Keratinocyte (primary cell): ENCODE measurements around the gene MAP4K3. TPM values are rescaled to one million over a fixed set of nuclear protein-coding genes. Genes with fewer than 3 reads are reported as not detected.

Experiments used
- DNase-seq: peaks from one replicate; pipeline ENCODE4 v3.0.0-alpha.2; 2011; ENCODE audit warnings: low read depth, missing footprints, low spot score
- FAIRE-seq: peaks from 2 replicates; lab custom pipeline; 2011; peaks lifted over from hg19 to GRCh38; lab: Jason Lieb, UNC
- H2AFZ ChIP-seq: 2 replicates; pipeline ENCODE4 v1.6.0; 2012; ENCODE audit warnings: low read length, control low read depth, inconsistent platforms; ENCODE audit not compliant: control insufficient read depth
- H3K27ac ChIP-seq: 2 replicates; pipeline ENCODE4 v1.5.1; 2011; ENCODE audit warnings: low read length; ENCODE audit not compliant: control insufficient read depth, insufficient read depth
- H3K27me3 ChIP-seq: 3 replicates; pipeline ENCODE4 v1.6.0; 2011; ENCODE audit warnings: low read length; ENCODE audit not compliant: control insufficient read depth, insufficient read depth; ENCODE audit errors: extremely low read depth
- H3K36me3 ChIP-seq, 2 experiments: 2 replicates in 1 of 2; 3 replicates in 1 of 2; pipeline ENCODE4 v1.5.1; 2011; ENCODE audit warnings: low read length in 2 of 2, mild to moderate bottlenecking in 1 of 2; ENCODE audit not compliant: control insufficient read depth in 2 of 2, insufficient read depth in 2 of 2; ENCODE audit errors: extremely low read depth in 1 of 2
- H3K4me1 ChIP-seq: 3 replicates; pipeline ENCODE4 v1.5.1; 2011; ENCODE audit warnings: low read length; ENCODE audit not compliant: control insufficient read depth, insufficient read depth; ENCODE audit errors: extremely low read depth
- H3K4me2 ChIP-seq: 3 replicates; pipeline ENCODE4 v1.6.0; 2011; ENCODE audit warnings: low read depth, low read length; ENCODE audit not compliant: control insufficient read depth, insufficient read depth; ENCODE audit errors: extremely low read depth
- H3K4me3 ChIP-seq, 3 experiments: fragments of 200-600 bp in 1 of 3; sonication (generic) in 1 of 3; 2 replicates in 2 of 3; 3 replicates in 1 of 3; pipeline ENCODE4 v1.5.1; 2011 to 2016; ENCODE audit warnings: low read length in 3 of 3, mild to moderate bottlenecking in 3 of 3, control low read depth in 2 of 3, inconsistent platforms in 1 of 3, low read depth in 1 of 3, mixed read lengths in 1 of 3, mixed run types in 1 of 3, moderate library complexity in 1 of 3; ENCODE audit not compliant: control insufficient read depth in 2 of 3, insufficient read depth in 2 of 3; ENCODE audit errors: extremely low read depth in 1 of 3
- H3K79me2 ChIP-seq: 2 replicates; pipeline ENCODE4 v1.6.0; 2012; ENCODE audit warnings: low read length; ENCODE audit not compliant: control insufficient read depth, insufficient read depth
- H3K9ac ChIP-seq: 3 replicates; pipeline ENCODE4 v1.6.0; 2011; ENCODE audit warnings: low read length; ENCODE audit not compliant: control insufficient read depth, insufficient read depth; ENCODE audit errors: extremely low read depth
- H3K9me1 ChIP-seq: 3 replicates; pipeline ENCODE4 v1.6.0; 2011; ENCODE audit warnings: low read length; ENCODE audit not compliant: control insufficient read depth, insufficient read depth; ENCODE audit errors: extremely low read depth
- H3K9me3 ChIP-seq: 2 replicates; pipeline ENCODE4 v1.5.1; 2012; ENCODE audit warnings: low read depth, low read length; ENCODE audit not compliant: control insufficient read depth
- H4K20me1 ChIP-seq: 3 replicates; pipeline ENCODE4 v1.6.0; 2011; ENCODE audit warnings: low read length; ENCODE audit not compliant: control insufficient read depth, insufficient read depth; ENCODE audit errors: extremely low read depth
- EZH2 ChIP-seq: IDR thresholded peaks from one replicate; pipeline ENCODE4 v1.6.1; 2012; ENCODE audit warnings: inconsistent platforms, mild to moderate bottlenecking, low read length, moderate library complexity
- dilution Hi-C: fragments of 300-500 bp; cut with MboI; formaldehyde crosslinking; loops from one replicate; pipeline ENCODE4 v1.7.0; 2020; ENCODE audit warnings: low sequenced_read_pairs; ENCODE audit not compliant: extremely low pct_ligation_motif_present
- polyA plus RNA-seq, 5 experiments: library from polyadenylated mRNA; depleted of rRNA in 3 of 5; stranded (reverse) in 3 of 5; stranded (forward) in 1 of 5; unstranded in 1 of 5; fragments of >200 nt; gene quantifications; 1 replicate in 1 of 5; 2 replicates in 3 of 5; 3 replicates in 1 of 5; pipeline versions ENCODE4 v1.2.1 to v1.2.3, GENCODE V29; 2011 to 2012; ENCODE audit warnings: missing spikeins in 2 of 5, low read depth in 1 of 5, low replicate concordance in 1 of 5
- TF ChIP-seq, protein P1 (sequence below), 3 experiments: IDR thresholded peaks in 1 of 3; conservative IDR thresholded peaks in 1 of 3; optimal IDR thresholded peaks in 1 of 3; 2 replicates in 2 of 3; 3 replicates in 1 of 3; pipeline versions ENCODE3 to v1.5.1; 2011; ENCODE audit warnings: low read length in 3 of 3, mild to moderate bottlenecking in 3 of 3, moderate library complexity in 2 of 3, control low read depth in 1 of 3, inconsistent platforms in 1 of 3; ENCODE audit not compliant: insufficient read depth in 2 of 3; ENCODE audit errors: extremely low read depth in 1 of 3

MAP4K3 gene
- polyA plus RNA-seq, 1 donor (not counting 4 experiments of a cell fraction or from before 2014, with no cell fraction given): 19.4 TPM

DNA sequence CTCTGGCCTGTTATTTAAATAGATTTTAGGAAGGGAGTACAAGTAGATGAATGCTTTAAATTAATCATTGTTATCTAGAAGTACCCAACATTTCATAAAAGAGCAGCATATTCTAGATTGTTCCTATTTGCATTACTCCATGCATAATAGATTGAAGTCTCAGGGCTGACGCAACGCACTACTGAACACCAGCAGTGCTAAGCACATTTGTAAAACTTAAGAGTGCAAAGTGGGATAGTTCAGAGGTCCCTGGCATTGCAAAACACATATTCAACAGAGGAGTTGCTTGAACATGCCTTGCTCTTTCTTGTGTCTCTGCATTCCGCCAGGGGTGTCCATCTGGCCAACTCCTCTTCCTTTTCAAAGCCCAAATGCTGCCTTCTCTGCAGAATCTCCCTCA lies 215.6 kb downstream of the MAP4K3 start:
- dilution Hi-C loops: loop anchor here (25.0 kb wide), 1 partner anchor 159 kb away; no protein-coding TSS in a partner anchor
- Histone ChIP-seq H4K20me1 (no peaks in the 10 kb centered on the region), H3K9ac (no peak overlapping the region), H3K4me2 (no peak overlapping the region), H3K36me3 (no peaks in the 10 kb centered on the region), H3K27ac (no peak overlapping the region), H3K9me3 (no peaks in the 10 kb centered on the region), H3K27me3 (no peaks in the 10 kb centered on the region), H3K4me3 (no peak overlapping the region), H3K79me2 (no peaks in the 10 kb centered on the region), H3K9me1 (no peaks in the 10 kb centered on the region), H2AFZ (no peak overlapping the region), H3K4me1 (no peaks in the 10 kb centered on the region)
- DNase-seq (no peak), FAIRE-seq (no peak)
- TF ChIP-seq, protein P1, sequence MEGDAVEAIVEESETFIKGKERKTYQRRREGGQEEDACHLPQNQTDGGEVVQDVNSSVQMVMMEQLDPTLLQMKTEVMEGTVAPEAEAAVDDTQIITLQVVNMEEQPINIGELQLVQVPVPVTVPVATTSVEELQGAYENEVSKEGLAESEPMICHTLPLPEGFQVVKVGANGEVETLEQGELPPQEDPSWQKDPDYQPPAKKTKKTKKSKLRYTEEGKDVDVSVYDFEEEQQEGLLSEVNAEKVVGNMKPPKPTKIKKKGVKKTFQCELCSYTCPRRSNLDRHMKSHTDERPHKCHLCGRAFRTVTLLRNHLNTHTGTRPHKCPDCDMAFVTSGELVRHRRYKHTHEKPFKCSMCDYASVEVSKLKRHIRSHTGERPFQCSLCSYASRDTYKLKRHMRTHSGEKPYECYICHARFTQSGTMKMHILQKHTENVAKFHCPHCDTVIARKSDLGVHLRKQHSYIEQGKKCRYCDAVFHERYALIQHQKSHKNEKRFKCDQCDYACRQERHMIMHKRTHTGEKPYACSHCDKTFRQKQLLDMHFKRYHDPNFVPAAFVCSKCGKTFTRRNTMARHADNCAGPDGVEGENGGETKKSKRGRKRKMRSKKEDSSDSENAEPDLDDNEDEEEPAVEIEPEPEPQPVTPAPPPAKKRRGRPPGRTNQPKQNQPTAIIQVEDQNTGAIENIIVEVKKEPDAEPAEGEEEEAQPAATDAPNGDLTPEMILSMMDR (optimal IDR thresholded peaks at IDR 0.05 in 1 of 3, IDR thresholded peaks at IDR 0.05 in 1 of 3, conservative IDR thresholded peaks at IDR 0.05 in 1 of 3; ENCODE audit: extremely low read depth in 1 of 3, insufficient read depth in 2 of 3, low read length in 3 of 3): no peak
- no peak for TF ChIP-seq EZH2

DNA sequence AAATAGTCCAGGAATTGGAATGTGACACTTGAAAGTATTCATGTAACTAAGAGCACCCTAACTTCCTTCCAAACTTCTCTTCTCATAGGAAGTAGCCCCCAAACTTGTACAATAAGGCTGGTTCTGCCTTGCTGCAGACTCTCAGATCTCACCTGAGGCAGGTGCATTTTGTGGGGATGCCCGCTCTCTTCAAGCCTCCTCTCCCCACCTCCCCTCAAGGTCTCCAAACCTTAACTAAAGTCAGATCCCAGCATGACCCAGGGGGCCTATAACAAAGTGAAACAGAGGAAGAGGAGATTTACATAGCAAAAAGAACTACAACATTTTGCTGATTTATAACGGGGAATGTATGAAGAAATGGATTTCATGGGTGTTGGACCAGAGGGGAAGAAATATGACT lies 216.9 kb downstream of the MAP4K3 start:
- DNase-seq (no peak), FAIRE-seq (no peak)
- Histone ChIP-seq H3K4me2 (no peak overlapping the region), H3K27me3 (no peaks in the 10 kb centered on the region), H3K4me1 (no peaks in the 10 kb centered on the region), H3K9me3 (no peaks in the 10 kb centered on the region), H3K36me3 (no peaks in the 10 kb centered on the region), H3K27ac (no peak overlapping the region), H3K9me1 (no peaks in the 10 kb centered on the region), H2AFZ (no peak overlapping the region), H3K79me2 (no peaks in the 10 kb centered on the region), H4K20me1 (no peaks in the 10 kb centered on the region), H3K4me3 (no peak overlapping the region), H3K9ac (no peak overlapping the region)
- dilution Hi-C loops: loop anchor here (25.0 kb wide), 1 partner anchor 158 kb away; no protein-coding TSS in a partner anchor
- TF ChIP-seq, protein P1 (optimal IDR thresholded peaks at IDR 0.05 in 1 of 3, IDR thresholded peaks at IDR 0.05 in 1 of 3, conservative IDR thresholded peaks at IDR 0.05 in 1 of 3; ENCODE audit: extremely low read depth in 1 of 3, insufficient read depth in 2 of 3, low read length in 3 of 3): no peak
- no peak for TF ChIP-seq EZH2
